Omental fat pad (tissue), 4 donors: ENCODE results near the gene RHBDD3. TPM values are rescaled to one million over a fixed set of nuclear protein-coding genes. Genes with fewer than 3 reads are reported as not detected.

Experiments
- ATAC-seq: fragments of 150-250 bp; one replicate; pipeline ENCODE4 v1.9.1; 2016; ENCODE audit warnings: mild to moderate bottlenecking, moderate library complexity; ENCODE audit not compliant: low FRiP score
- DNase-seq: peaks from one replicate; pipeline ENCODE4 v3.0.0-alpha.2; 2019; ENCODE audit warnings: low spot score
- CTCF ChIP-seq, 3 donors: fragments of 450-650 bp; IDR thresholded peaks; one replicate each; pipeline ENCODE4 v1.5.1; 2016 to 2017; ENCODE audit warnings: antibody characterized with exemption in 3 of 3, mild to moderate bottlenecking in 3 of 3, moderate library complexity in 2 of 3
- total RNA-seq, 4 donors: library from RNA; depleted of rRNA; stranded (reverse); fragments of >200 nt; gene quantifications; one replicate each; pipeline ENCODE4 v1.1.0, GENCODE V29; 2016

RHBDD3 gene
- total RNA-seq, 4 donors from 2014 or later = 15.0 to 30.8 (median 25.4) TPM

DNA sequence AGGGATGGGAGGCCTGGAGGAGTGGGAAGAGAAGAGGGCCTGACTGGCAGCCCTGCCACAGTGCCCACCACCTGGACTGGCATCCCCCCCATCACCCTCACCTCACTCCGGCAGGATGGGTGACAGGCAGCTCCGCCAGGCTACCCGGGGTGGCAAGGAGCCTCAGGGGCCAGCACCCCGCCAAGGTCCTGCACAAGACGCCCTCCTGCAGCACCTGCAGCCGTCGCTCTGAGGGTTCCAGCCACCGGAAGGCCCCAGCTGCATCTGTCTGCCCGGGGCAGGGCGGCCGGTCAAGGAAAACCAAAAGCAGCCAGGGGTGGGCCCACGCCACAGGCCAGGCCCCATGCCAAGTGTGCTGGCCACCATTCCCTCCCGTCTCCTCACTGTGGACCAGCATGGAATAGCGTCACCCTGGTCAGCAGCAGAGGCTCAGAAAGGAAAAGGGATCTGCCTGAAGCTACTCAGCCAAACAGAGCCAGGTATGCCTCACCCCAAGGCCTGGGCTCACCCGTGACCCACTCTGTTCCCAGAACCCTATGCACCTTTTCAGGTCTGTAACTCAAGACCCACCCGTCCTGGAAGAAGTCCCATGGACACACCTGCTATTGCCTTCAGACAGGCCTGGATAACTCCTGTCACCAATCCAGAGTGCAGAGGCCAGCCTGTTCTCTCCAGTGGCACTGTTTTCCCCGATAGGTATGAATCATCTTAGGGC, 7.0 kb downstream of the RHBDD3 start:
- DNase-seq (no peak), ATAC-seq (no peak)
- no peak for TF ChIP-seq CTCF (IDR thresholded peaks at IDR 0.05)

DNA sequence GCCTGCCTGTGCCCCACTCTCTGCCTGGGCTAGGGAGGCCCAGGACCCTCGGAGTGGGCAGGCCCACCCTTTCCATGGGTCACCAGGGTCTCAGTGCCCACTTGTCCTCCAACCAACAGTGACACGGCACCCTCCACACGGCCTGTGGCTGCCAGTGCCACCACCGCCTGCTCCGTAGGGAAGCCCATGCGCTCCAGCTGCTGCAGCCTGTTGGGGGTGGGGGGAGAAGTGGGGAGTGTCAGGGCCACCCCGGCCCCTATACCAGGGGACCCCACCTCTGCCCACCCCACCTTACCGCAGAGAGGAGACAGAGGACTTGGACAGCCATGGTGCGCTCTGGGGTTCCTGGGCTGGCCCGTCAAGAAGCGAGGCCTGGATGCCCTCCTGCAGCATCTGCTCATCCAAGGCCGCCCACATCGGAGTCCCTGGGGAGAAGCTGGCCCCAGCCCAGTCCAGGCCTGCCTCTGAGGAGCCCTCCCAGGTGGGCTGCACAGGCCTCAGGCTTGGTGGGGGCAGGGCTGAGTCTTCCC, 7.7 kb downstream of the RHBDD3 start:
- DNase-seq = no peak
- ATAC-seq = no peak
- no peak for TF ChIP-seq CTCF (IDR thresholded peaks at IDR 0.05)

GRCh38 chr22:29259253-29259899, 8.4 kb downstream of the RHBDD3 start:
- no peak for TF ChIP-seq CTCF (IDR thresholded peaks at IDR 0.05)
- DNase-seq (no peak), ATAC-seq (no peak)

GRCh38 chr22:29258407-29259252, 9.2 kb downstream of the RHBDD3 start:
- ATAC-seq (no peak), DNase-seq (no peak)
- no peak for TF ChIP-seq CTCF (IDR thresholded peaks at IDR 0.05)

DNA sequence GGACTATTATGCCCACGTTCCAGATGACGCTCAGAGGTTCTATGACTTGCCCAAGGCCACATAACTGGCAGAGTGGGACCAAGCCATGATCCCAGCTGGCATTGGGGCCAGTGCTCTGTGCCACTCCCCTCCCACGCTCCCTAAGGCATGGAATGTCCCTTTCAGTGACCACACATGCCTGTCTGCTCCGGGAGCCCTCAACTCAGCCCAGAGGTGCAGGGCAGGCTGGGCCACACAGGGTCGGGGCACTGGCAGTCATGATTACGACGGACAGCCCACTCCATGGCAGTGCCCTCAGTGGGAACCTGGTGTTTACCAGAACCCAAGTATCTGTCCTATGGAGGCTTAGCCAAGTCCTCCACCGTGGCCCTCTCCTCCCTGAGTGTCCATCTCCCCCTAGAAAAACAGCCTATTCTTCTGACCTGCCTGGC, 10.0 kb downstream of the RHBDD3 start:
- ATAC-seq = no peak
- TF ChIP-seq CTCF (IDR thresholded peaks at IDR 0.05) = no peak
- DNase-seq = no peak

DNA sequence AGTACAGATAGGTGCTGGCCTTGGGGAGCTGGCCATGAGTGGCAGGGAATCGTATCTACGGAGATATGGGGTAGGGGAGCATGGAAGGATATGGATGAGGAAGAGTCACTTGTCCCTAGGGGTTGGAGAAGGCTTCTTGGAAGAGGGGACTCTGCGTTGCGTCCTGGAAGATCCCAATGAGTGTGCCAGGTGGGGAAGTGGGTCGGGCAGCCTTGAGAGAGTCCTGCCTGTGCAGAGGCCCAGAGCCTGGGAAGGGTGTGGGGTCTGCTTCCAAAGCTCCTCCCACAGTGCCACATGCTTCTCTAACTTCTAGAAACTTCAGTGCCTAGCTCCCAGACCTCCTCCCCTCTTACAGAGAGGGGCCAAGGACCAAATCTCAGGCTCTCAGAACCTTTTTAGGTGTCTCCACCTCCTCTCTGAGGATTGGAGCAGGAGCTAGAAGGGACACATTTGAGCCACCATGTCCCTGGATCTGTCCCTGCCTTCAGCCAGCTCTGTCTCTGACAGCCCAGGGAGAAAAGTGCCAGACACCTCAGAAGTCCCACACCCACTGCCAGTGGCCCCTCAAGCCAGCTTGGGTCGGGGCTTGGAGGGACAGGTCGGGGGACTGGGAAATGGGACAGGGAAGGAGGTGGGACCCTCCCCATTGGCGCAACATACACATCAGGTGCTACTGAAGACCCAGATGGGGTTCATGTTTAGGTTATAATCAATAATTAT, 11.0 kb downstream of the RHBDD3 start:
- ATAC-seq (no peak), DNase-seq (no peak)
- no peak for TF ChIP-seq CTCF (IDR thresholded peaks at IDR 0.05)
